GM18870 (cell line): ENCODE results near the gene GRIN1.

ENCODE experiments used
- ATAC-seq: cut with Tn5 transposase; IDR thresholded peaks from one replicate; pipeline ENCODE4 v1.9.1; 2021; ENCODE audit warnings: moderate library complexity; ENCODE audit not compliant: unreplicated experiment

GRIN1 gene

GRCh38 chr9:137138722-137139467, at the start of gene GRIN1:
Gene GRIN1 (plus strand): TSS chr9:137139154. CDS start chr9:137139487, 333 bp downstream.
- no peak for ATAC-seq

GRCh38 chr9:137089232-137089947, 49.6 kb upstream of the GRIN1 start:
- ATAC-seq, result no peak

DNA sequence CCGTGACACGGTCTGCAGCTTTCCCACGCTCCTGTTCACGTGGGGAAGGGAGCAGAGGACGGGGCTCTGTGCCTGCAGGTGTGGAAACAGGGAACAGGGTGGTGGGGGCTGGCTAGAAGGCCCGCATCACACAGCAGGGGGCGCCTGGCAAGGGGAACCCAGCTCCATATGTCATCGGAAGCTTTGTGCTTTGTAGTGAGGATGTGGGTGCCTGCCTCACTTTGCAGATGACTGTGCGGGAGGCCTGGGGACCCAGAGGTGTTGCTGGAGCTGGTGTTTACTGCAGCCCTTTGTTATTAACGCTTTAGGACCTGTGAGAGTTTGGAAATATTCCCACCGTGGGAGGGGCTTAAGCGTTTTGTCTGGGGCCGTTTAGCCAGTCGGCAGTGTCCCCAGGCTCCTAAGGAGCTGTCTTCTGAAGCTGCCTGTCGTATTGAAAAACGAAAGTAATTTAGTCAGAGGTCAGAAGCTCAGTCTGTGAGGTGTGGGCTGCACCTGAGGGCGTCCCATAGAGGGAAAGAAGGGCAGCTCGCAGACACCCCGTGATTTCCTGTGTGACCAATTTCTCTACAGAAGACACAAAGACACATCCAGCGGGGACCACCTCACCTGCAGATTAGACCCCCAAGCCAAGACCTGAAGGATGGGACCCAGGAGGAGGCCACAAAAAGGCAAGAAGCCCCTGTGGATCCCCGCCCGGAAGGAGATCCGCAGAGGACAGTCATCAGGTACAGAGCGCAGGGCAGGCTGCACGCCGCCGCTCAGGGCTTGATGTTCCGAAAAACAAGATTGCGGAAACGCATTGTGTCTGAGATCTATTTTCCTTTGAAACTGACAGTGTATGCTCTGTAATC, 43.1 kb upstream of the GRIN1 start:
- ATAC-seq, result no peak

DNA sequence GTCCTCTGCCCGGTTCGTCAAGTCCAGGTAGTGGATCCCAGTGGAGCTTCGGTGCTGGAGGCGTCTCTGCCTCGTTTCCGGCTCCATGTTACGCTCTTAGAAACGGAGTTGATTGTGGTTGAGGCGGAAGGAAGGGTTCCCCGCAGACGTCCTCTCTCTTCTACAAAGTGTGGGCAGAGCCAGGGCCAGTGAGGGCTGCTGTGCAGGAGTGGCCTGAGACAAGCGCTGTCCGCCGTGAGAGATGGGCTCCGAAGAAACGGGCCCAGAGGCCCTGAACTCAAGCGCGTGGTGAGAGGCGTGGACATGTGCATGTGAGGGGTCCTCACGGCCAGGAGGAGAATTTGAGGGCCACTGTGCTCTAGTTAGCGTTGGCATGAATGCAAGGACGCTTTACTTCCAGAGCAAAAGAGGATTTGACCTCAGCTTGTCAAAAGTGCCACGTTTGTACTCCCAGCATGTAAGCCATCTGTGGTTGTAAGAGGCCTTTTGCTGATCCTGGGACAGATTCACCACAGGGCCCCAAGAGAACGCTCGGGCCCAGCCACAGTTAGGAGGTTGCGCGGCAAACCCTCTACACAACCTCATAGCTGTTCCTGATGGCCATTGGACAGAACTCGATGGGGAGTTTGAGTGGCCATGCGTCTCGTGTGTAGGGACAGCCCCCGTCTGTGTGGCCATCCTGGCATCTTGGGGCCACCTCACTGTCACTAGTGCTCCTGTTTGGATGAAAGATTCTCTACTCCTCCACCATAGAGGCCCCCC, 42.0 kb upstream of the GRIN1 start:
- no peak for ATAC-seq

- ATAC-seq, result no peak
These were observed 41.0 kb upstream of the GRIN1 start for GRCh38 chr9:137097761-137098462.

- ATAC-seq, result no peak
These were observed 39.7 kb upstream of the GRIN1 start for GRCh38 chr9:137099231-137099630.

- no peak for ATAC-seq
These were observed 35.6 kb upstream of the GRIN1 start for GRCh38 chr9:137103206-137103999.

DNA sequence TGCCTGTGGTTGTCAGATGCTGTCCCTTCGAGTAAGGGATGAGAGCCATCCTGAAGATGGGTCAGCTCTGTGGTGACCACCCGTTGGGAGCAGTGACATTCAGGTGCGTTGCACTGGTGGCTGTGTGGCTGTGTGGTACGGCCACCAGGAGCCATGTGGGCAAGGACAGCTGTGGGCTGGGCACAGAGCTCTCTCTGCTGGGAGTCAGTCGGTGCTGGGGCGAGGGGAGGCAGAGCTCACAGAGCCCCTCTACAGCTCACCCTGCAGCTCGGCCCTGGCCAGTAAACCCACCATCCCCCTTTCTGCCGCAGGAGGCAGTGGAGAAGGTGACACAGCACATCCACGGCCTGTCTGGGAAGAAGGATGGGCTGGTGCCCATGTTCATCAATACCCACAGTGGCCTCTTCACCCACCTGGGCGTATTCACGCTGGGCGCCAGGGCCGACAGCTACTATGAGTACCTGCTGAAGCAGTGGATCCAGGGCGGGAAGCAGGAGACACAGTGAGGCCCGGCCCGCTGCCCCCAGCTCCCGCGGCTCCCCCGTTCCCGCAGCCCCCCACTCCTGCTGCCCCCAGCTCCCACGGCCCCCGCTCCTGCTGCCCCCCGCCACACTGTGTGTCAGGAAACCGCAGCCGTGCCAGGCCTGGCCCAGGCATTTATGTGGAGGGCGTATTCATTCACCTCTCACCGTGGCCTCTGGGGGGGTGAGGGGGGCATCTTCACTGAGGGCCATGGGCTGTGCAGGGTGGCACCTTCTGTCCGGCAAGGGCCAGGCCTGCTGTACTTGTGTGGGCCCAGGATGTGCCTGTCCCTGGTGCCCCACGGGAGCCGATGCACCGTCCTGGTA, 32.9 kb upstream of the GRIN1 start:
- no peak for ATAC-seq

- ATAC-seq, result no peak
These were observed 32.2 kb upstream of the GRIN1 start for GRCh38 chr9:137106662-137107250.

DNA sequence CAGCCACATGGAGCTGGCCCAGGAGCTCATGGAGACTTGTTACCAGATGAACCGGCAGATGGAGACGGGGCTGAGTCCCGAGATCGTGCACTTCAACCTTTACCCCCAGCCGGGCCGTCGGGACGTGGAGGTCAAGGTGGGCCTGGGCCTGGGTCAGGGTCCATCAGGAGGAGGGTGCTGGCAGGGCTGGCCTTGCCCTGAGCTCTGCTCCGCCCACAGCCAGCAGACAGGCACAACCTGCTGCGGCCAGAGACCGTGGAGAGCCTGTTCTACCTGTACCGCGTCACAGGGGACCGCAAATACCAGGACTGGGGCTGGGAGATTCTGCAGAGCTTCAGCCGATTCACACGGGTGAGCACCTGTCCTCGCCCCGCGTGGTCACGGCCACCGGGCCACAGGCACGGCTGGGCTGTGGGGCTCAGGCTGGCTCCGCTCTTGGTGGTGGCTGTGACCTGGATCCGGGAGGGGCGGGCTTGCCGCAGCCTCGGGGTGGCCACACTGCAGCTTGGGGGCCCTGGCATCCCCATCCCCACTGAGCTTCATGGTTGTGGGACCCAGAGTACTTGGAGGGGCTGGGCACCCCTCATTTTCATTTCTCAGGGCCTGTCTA, 31.5 kb upstream of the GRIN1 start:
- ATAC-seq, result no peak

DNA sequence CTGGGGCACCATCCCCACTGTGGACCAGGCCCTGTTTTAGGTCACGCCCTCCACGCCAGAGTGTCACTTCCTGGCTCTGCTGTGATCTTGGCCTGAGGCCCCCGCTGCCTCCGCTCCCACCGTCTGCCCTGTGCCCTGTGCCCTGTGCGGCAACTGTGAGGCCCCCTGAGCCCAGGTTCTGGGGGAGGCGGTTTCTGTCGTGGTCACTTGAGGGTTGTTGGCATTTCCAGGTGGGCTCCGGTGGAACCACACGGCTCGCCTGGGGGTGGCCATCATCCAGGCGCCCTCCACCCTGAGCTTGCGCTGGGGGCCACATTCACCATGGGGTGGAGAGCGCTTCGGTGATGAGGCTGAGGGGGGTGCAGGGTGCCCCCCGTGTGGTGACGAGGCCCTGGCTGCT, 31.0 kb upstream of the GRIN1 start:
- ATAC-seq, result no peak

DNA sequence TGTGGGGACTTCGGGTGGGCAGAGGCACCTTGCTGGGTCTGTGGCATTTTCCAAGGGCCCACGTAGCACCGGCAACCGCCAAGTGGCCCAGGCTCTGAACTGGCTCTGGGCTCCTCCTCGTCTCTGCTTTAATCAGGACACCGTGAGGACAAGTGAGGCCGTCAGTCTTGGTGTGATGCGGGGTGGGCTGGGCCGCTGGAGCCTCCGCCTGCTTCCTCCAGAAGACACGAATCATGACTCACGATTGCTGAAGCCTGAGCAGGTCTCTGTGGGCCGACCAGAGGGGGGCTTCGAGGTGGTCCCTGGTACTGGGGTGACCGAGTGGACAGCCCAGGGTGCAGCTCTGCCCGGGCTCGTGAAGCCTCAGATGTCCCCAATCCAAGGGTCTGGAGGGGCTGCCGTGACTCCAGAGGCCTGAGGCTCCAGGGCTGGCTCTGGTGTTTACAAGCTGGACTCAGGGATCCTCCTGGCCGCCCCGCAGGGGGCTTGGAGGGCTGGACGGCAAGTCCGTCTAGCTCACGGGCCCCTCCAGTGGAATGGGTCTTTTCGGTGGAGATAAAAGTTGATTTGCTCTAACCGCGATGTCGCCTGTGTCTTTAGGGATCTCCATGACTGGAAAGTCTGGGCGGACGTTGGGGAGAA, 30.2 kb upstream of the GRIN1 start:
- ATAC-seq, result no peak

- no peak for ATAC-seq
These were observed 29.5 kb upstream of the GRIN1 start for GRCh38 chr9:137109250-137110146.

- no peak for ATAC-seq
These were observed 28.6 kb upstream of the GRIN1 start for GRCh38 chr9:137110147-137110910.
